ENCODE data around the gene AKNAD1. TPM values are rescaled to one million over a fixed set of nuclear protein-coding genes. Genes with fewer than 3 reads are reported as not detected.
"Not testable (repeated sequence)": the region's sequence is repeated elsewhere in the genome, so short reads cannot be mapped to it uniquely, and the experiment has no call there.

The AKNAD1 gene
- total and polyA plus RNA-seq, 2 experiments from 2014 or later: not detected

DNA sequence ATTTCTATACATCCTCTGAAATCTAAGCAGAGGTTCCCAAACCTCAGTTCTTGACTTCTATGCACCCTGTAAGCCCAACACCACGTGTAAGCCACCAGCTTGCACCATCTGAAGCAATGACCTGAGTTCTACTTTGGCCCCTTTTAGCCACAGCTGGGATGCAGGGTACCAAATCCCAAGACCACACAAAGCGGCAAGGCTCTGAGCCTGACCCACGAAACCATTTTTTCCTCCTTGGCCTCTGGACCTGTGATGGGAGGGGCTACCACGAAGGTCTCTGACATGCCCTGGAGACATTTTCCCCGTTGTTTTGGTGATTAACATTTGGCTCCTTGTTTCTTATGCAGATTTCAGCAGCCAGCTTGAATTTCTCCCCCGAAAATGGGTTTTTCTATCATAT, 71.6 kb downstream of the AKNAD1 start:
- no peaks in the 10 kb centered on the region for H3K4me1 ChIP-seq (ENCODE audit: low read depth)
- no peak for DNase-seq (ENCODE audit: low read depth in 1 of 2, low spot score in 1 of 2)
- TF ChIP-seq, protein P1, sequence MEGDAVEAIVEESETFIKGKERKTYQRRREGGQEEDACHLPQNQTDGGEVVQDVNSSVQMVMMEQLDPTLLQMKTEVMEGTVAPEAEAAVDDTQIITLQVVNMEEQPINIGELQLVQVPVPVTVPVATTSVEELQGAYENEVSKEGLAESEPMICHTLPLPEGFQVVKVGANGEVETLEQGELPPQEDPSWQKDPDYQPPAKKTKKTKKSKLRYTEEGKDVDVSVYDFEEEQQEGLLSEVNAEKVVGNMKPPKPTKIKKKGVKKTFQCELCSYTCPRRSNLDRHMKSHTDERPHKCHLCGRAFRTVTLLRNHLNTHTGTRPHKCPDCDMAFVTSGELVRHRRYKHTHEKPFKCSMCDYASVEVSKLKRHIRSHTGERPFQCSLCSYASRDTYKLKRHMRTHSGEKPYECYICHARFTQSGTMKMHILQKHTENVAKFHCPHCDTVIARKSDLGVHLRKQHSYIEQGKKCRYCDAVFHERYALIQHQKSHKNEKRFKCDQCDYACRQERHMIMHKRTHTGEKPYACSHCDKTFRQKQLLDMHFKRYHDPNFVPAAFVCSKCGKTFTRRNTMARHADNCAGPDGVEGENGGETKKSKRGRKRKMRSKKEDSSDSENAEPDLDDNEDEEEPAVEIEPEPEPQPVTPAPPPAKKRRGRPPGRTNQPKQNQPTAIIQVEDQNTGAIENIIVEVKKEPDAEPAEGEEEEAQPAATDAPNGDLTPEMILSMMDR (IDR thresholded peaks at IDR 0.05; ENCODE audit: low read depth, low read length): no peak
- no peaks in the 10 kb centered on the region for H3K27me3 ChIP-seq
- no peak overlapping the region for H3K27ac ChIP-seq
- H3K9me3 ChIP-seq (ENCODE audit: low read depth): no peaks in the 10 kb centered on the region
- peaks cover 35% of the 10 kb centered on the region for H3K36me3 ChIP-seq
- no peak overlapping the region for H3K4me3 ChIP-seq

DNA sequence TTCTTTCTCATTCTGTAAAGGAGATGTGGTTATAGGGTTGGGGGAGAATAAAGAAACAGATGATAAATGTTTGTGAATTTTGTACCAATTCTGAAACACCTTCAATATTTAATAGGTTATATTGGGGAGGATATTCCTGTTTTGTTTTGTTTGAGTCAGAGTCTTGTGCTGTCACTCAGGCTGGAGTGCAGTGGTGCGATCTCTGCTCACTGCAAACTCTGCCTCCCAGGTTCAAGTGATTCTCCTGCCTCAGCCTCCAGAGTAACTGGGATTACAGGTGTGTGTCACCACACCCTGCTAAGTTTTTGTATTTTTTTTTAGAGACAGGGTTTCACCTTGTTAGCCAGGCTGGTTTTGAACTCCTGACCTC, 75.3 kb downstream of the AKNAD1 start:
- H3K4me1 ChIP-seq (ENCODE audit: low read depth); H3K4me3 ChIP-seq; H3K27me3 ChIP-seq; DNase-seq (ENCODE audit: low read depth in 1 of 2, low spot score in 1 of 2); H3K9me3 ChIP-seq (ENCODE audit: low read depth); H3K27ac ChIP-seq: not testable (repeated sequence)
- H3K36me3 ChIP-seq: peaks cover 49% of the 10 kb centered on the region

DNA sequence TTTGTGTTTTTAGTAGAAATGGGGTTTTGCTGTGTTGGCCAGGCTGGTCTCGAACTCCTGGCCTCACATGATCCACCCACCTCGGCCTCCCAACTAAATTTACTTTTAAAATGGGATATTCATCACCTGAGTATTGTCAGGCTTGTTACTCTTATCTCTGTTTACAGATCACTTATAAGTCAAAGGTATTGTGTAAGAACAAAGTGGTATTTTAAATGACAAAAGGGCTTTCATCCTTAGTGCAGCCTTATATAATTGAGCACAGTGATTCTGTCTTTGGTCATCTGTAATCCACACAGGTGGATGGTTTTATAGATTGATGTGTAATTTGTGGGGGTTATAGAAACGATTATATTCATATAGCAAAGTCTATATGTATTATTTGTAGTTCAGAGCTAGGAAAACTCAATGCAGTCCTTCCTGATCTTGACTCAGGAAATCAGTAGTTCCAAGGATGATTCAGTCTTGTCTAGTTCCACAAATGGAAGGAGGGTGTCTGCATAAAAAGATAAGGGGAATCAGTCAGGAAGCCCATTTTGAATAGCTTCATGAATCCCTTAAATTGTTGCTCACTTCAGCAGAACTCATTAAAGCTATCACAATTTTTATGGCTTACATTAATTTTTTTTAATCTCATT, 75.8 kb downstream of the AKNAD1 start:
- Histone ChIP-seq H3K4me1 (ENCODE audit: low read depth) (no peaks in the 10 kb centered on the region), H3K9me3 (ENCODE audit: low read depth) (no peaks in the 10 kb centered on the region), H3K27me3 (no peaks in the 10 kb centered on the region), H3K27ac (no peak overlapping the region), H3K36me3 (peaks cover 52% of the 10 kb centered on the region), H3K4me3 (no peak overlapping the region)
- TF ChIP-seq, protein P1 (IDR thresholded peaks at IDR 0.05; ENCODE audit: low read depth, low read length): no peak
- DNase-seq (ENCODE audit: low read depth in 1 of 2, low spot score in 1 of 2): no peak

DNA sequence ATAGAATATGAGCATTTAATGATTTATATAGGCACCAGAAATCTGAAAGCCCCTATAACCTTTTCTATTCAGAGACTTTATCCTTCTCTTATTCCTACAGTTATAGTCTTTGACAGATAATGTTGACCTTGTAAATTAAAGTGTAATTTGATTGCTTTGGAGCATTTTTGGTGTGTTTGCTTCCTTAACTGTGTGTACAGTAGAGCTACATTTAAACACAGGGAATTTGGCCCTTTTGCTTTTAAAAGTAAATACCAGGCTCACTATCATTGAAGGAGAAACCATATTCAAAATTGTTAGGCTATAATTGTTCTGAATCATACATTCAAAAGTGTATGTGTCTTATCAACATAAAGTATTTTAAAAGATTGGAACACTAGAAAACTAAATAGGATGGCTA, 77.4 kb downstream of the AKNAD1 start:
- no peak overlapping the region for H3K27ac ChIP-seq
- no peaks in the 10 kb centered on the region for H3K27me3 ChIP-seq
- no peak for DNase-seq (ENCODE audit: low read depth in 1 of 2, low spot score in 1 of 2)
- no peaks in the 10 kb centered on the region for H3K4me1 ChIP-seq (ENCODE audit: low read depth)
- TF ChIP-seq, protein P1 (IDR thresholded peaks at IDR 0.05; ENCODE audit: low read depth, low read length): no peak
- H3K4me3 ChIP-seq: no peak overlapping the region
- no peaks in the 10 kb centered on the region for H3K9me3 ChIP-seq (ENCODE audit: low read depth)
- H3K36me3 ChIP-seq: peaks cover 53% of the 10 kb centered on the region

DNA sequence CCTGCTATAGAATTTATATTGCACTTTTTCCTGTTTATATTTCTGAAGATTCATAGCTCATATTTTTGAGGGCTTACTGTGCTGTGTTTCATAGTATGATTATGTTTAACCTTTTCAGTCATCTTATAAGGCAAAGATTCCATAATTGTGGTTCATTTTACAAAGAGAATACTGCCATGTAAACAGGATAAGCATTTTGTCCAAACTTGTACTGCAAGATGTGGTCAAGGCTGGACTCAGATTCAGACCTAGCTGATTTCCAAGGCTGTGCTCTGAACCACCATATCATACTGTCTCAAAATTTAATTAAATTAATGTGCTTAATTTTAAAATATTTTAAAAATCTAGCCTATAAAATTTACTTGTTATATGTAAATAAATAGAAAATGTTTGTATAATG, 79.1 kb downstream of the AKNAD1 start:
- Histone ChIP-seq H3K27me3 (no peaks in the 10 kb centered on the region), H3K4me3 (no peak overlapping the region), H3K36me3 (peaks cover 55% of the 10 kb centered on the region), H3K9me3 (ENCODE audit: low read depth) (no peaks in the 10 kb centered on the region), H3K27ac (no peak overlapping the region), H3K4me1 (ENCODE audit: low read depth) (no peaks in the 10 kb centered on the region)
- TF ChIP-seq, protein P1 (IDR thresholded peaks at IDR 0.05; ENCODE audit: low read depth, low read length): no peak
- no peak for DNase-seq (ENCODE audit: low read depth in 1 of 2, low spot score in 1 of 2)

DNA sequence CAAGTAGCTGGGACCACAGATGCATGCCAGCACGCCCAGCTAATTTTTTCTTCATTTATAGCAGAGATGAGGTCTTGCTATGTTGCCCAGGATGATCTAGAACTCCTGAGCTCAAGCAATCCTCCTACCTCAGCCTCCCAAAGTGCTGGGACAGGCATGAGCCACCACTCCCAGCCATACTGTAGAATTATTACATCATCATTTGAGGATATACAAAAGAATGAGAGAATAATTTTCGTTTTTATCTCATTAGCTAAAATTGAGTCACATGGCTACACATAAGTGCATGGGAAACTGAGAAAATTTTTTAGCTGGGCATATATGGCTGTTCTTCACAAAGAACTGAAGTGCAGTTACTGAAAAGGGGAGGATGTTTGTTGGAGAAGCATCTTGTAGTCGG, 89.2 kb downstream of the AKNAD1 start:
- H3K9me3 ChIP-seq (ENCODE audit: low read depth): no peaks in the 10 kb centered on the region
- TF ChIP-seq, protein P1 (IDR thresholded peaks at IDR 0.05; ENCODE audit: low read depth, low read length): no peak
- DNase-seq (ENCODE audit: low read depth in 1 of 2, low spot score in 1 of 2): no peak
- H3K4me1 ChIP-seq (ENCODE audit: low read depth): no peaks in the 10 kb centered on the region
- H3K27ac ChIP-seq: no peak overlapping the region
- H3K4me3 ChIP-seq: no peak overlapping the region
- no peaks in the 10 kb centered on the region for H3K27me3 ChIP-seq
- peaks cover 5% of the 10 kb centered on the region for H3K36me3 ChIP-seq
